Sigmoid colon (tissue), 7 donors: Measurements from ENCODE around the gene COX20. TPM values are rescaled to one million over a fixed set of nuclear protein-coding genes. Genes with fewer than 3 reads are reported as not detected.
A peak's percentile ranks its signal among the peaks of the same experiment; 100 is the strongest.

Source experiments
- DNase-seq: peaks from one replicate; pipeline ENCODE4 v3.0.0-alpha.2; 2019
- H3K27ac ChIP-seq, 4 donors: fragments of 200-600 bp; sonication (generic); one replicate each; pipeline ENCODE4 v1.5.1; 2016 to 2019; ENCODE audit warnings: mild to moderate bottlenecking in 1 of 4
- H3K27me3 ChIP-seq, 3 donors: fragments of 200-600 bp; sonication (generic); one replicate each; pipeline ENCODE4 v1.5.1; 2019; ENCODE audit warnings: mild to moderate bottlenecking in 1 of 3
- H3K36me3 ChIP-seq, 4 donors: fragments of 200-600 bp; sonication (generic); one replicate each; pipeline ENCODE4 v1.5.1; 2016 to 2019
- H3K4me1 ChIP-seq, 4 donors: fragments of 200-600 bp; sonication (generic); one replicate each; pipeline ENCODE4 v1.5.1; 2017 to 2019
- H3K4me3 ChIP-seq, 4 donors: fragments of 200-600 bp; sonication (generic); one replicate each; pipeline ENCODE4 v1.5.1; 2017 to 2019; ENCODE audit warnings: mild to moderate bottlenecking in 2 of 4, moderate library complexity in 1 of 4
- H3K9me3 ChIP-seq, 4 donors: fragments of 200-600 bp in 3 of 4; sonication (generic) in 3 of 4; one replicate each; pipeline versions ENCODE4 v1.5.1 to v1.6.1; 2013 to 2019
- EP300 ChIP-seq, 4 donors: sonication (generic); formaldehyde crosslinking; IDR thresholded peaks; one replicate each; pipeline ENCODE4 v1.6.1; 2017; ENCODE audit warnings: antibody characterized with exemption in 4 of 4
- POLR2A ChIP-seq, 2 donors: fragments of 450-650 bp; IDR thresholded peaks; one replicate each; pipeline ENCODE4 v1.6.1; 2016; ENCODE audit warnings: antibody characterized with exemption in 2 of 2, mild to moderate bottlenecking in 2 of 2, moderate library complexity in 2 of 2
- POLR2AphosphoS5 ChIP-seq, 4 donors: sonication (generic); formaldehyde crosslinking; IDR thresholded peaks; one replicate each; pipeline ENCODE4 v1.6.1; 2017; ENCODE audit warnings: antibody characterized with exemption in 4 of 4
- WGBS, 2 donors: extraction: QIAGEN DNeasy Blood & Tissue Kit; methylation state at CpG; one replicate each; pipeline ENCODE4 v1.1.7; 2013; 5-methylcytosine and 5-hydroxymethylcytosine counted together
- intact Hi-C: fragments of 100-400 bp; cut with DNase I; formaldehyde crosslinking; loops from one replicate; pipeline ENCODE4 v1.15.1; 2023
- polyA plus RNA-seq, 3 donors: library from polyadenylated mRNA; stranded (reverse); fragments of 200-250 nt; gene quantifications; one replicate each; pipeline ENCODE4 v1.2.3, GENCODE V29; 2013
- total RNA-seq, 4 donors: library from RNA; depleted of rRNA; stranded (reverse); fragments of >200 nt; gene quantifications; one replicate each; pipeline ENCODE4 v1.1.0, GENCODE V29; 2016
- TF ChIP-seq, protein P1 (sequence below), 4 experiments: fragments of 450-650 bp in 3 of 4; fragments of 200-600 bp in 1 of 4; IDR thresholded peaks; one replicate each; pipeline ENCODE4 v1.5.1; 2016 to 2019; ENCODE audit warnings: antibody characterized with exemption in 4 of 4, mild to moderate bottlenecking in 3 of 4, moderate library complexity in 2 of 4
- donor health status: healthy with polysubstance abuse.
- donor health status: Bipolar disorder and iron deficiency.
- donor health status: healthy.

The COX20 gene
- total and polyA plus RNA-seq, 7 donors, result 35.2 to 132 (median 62.4) TPM

DNA sequence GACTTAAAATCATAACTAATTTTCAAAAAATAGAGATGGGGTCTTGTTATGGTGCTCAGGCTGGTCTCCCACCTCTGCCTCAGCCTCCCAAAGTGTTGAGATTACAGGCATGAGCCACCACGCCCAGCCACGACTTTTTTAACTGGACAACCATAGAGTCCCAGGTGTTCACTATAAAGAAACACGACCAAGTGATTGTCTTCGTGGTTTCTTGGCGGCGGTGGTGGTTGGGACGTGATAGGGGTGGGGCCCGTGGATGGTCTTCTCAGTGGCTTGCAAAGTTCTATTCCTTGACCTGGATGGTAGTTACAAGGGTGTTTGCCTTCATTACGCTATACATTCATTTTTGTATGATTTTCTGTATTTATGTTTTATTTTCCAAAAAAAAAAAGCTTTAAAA, 34.6 kb upstream of the COX20 start:
- Histone ChIP-seq H3K36me3 (no peaks in the 10 kb centered on the region), H3K27me3 (no peaks in the 10 kb centered on the region), H3K4me1 (no peaks in the 10 kb centered on the region), H3K9me3 (no peaks in the 10 kb centered on the region), H3K27ac (no peak overlapping the region), H3K4me3 (no peak overlapping the region)
- intact Hi-C loops, result loop anchor here (1.0 kb wide), 1 partner anchor 241 kb away; no protein-coding TSS in a partner anchor
- DNase-seq, result no peak
- TF ChIP-seq EP300 (IDR thresholded peaks at IDR 0.05) (no peak), POLR2A (IDR thresholded peaks at IDR 0.05) (no peak), POLR2AphosphoS5 (IDR thresholded peaks at IDR 0.05) (no peak)
- TF ChIP-seq, protein P1, sequence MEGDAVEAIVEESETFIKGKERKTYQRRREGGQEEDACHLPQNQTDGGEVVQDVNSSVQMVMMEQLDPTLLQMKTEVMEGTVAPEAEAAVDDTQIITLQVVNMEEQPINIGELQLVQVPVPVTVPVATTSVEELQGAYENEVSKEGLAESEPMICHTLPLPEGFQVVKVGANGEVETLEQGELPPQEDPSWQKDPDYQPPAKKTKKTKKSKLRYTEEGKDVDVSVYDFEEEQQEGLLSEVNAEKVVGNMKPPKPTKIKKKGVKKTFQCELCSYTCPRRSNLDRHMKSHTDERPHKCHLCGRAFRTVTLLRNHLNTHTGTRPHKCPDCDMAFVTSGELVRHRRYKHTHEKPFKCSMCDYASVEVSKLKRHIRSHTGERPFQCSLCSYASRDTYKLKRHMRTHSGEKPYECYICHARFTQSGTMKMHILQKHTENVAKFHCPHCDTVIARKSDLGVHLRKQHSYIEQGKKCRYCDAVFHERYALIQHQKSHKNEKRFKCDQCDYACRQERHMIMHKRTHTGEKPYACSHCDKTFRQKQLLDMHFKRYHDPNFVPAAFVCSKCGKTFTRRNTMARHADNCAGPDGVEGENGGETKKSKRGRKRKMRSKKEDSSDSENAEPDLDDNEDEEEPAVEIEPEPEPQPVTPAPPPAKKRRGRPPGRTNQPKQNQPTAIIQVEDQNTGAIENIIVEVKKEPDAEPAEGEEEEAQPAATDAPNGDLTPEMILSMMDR (IDR thresholded peaks at IDR 0.05), result no peak
- 86 to 87% methylated on average over 9 of the region's 9 CpGs for WGBS, 2 donors

DNA sequence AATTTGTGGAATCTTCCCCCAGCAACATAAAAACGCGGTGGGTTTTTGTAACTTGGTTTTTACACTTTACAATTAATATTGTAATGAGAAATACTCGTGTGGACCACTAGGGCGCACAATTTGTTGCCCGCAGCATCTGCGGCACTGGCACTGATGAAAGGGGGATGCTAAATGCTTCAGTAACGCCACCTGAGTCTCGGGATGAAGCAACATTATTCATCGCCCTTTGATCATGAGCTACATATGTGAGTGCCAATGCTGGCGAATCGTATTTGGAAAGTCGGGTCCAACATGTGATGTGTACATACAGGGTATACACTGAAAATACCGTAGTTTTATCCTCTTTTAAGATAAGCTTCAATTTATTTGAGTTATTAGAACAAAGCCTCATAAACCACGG, 34.2 kb upstream of the COX20 start:
- Histone ChIP-seq H3K27me3 (no peaks in the 10 kb centered on the region), H3K4me1 (no peaks in the 10 kb centered on the region), H3K27ac (no peak overlapping the region), H3K9me3 (no peaks in the 10 kb centered on the region), H3K4me3 (no peak overlapping the region), H3K36me3 (no peaks in the 10 kb centered on the region)
- intact Hi-C loops, result loop anchor here (1.0 kb wide), 1 partner anchor 241 kb away; no protein-coding TSS in a partner anchor
- DNase-seq, result no peak
- no peak for TF ChIP-seq POLR2AphosphoS5 (IDR thresholded peaks at IDR 0.05)
- TF ChIP-seq, protein P1 (IDR thresholded peaks at IDR 0.05), result peak in 3 of 4 experiments; percentile 23 to 67 (median 43)
- WGBS, 2 donors, result 56 to 76% methylated on average over 14 of the region's 14 CpGs

DNA sequence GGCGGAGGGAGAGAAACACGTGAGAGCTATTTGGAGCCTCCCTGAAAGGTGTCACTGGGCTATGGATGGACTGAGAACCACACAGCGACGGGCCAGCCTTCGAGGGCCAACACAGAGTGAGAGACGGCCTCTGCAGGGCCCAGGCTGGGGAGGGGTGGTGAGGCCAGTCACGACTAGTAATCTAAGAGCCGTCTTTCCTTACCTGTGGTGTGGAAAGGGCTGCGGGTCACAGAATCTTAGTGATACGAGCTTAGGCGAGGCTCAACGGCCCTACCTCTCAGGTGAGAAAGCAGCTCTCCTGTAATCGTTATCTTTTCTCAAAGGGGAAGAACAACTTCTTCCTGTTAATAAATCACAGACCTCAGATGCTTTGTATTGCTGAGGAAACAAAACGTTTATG, 33.4 kb upstream of the COX20 start:
- Histone ChIP-seq H3K9me3 (no peaks in the 10 kb centered on the region), H3K4me3 (no peak overlapping the region), H3K27ac (no peak overlapping the region), H3K4me1 (no peaks in the 10 kb centered on the region), H3K27me3 (no peaks in the 10 kb centered on the region), H3K36me3 (no peaks in the 10 kb centered on the region)
- no peak for TF ChIP-seq EP300 (IDR thresholded peaks at IDR 0.05)
- no peak for TF ChIP-seq POLR2A (IDR thresholded peaks at IDR 0.05)
- TF ChIP-seq POLR2AphosphoS5 (IDR thresholded peaks at IDR 0.05), result no peak
- TF ChIP-seq, protein P1 (IDR thresholded peaks at IDR 0.05), result no peak
- no peak for DNase-seq
- 33 to 51% methylated on average over 14 of the region's 14 CpGs for WGBS, 2 donors
- intact Hi-C loops, result no loop called here

DNA sequence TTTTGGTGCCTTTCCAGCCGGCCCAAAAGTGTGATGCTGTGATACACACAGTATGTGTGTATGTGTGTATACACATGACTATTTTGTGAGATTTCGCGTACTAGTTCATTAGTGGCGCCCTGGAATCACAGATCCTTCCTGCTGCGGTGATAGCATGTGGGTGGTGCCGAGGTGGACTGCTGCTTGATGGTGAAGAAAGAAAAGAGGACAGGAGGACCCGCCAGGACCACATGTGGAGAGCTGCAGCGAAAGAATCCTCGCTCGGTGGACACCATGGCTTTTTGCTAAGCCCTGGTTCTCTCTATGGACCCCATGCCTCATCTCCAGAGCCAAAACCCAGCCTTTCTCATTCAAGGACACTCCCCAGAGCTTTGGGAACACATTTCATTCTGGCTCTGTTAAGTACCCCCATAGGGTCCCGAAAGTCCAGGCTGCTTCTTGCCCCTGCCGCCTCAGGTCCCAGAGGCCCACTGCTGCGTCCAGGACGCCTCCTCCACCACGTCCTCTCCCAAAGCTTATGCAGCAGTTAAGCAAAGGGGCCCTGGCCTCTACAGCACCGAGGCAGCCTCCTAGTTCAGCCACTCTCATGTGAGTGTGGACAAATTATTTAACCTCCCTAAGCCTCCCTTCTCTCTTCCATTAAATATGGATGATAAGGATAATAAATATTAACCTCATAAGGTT, 32.8 kb upstream of the COX20 start:
- Histone ChIP-seq H3K4me3 (no peak overlapping the region), H3K9me3 (no peaks in the 10 kb centered on the region), H3K4me1 (no peaks in the 10 kb centered on the region), H3K27ac (no peak overlapping the region), H3K27me3 (no peaks in the 10 kb centered on the region), H3K36me3 (no peaks in the 10 kb centered on the region)
- intact Hi-C loops, result no loop called here
- WGBS, 2 donors, result 68 to 78% methylated on average over 16 of the region's 16 CpGs
- DNase-seq, result no peak
- no peak for TF ChIP-seq POLR2A (IDR thresholded peaks at IDR 0.05)
- no peak for TF ChIP-seq EP300 (IDR thresholded peaks at IDR 0.05)
- TF ChIP-seq, protein P1 (IDR thresholded peaks at IDR 0.05), result no peak
- no peak for TF ChIP-seq POLR2AphosphoS5 (IDR thresholded peaks at IDR 0.05)

DNA sequence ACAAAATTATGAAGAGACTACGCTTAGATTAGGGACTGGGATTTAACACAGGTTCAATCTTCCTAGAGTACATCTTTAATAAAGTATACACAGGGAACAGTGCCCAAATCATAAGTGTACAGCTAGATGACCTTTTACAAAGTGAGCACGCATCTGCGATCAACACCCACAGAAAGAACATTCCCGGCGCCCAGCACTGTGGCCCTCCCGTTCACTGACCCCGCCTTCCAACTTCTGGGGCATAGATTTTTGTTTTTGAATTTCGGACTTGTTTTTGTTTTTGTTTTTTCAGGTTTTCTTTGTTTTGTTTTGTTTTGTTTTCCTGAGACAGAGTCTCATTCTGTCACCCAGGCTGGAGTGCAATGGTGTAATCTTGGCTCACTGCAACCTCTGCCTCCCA, 30.6 kb upstream of the COX20 start:
- Histone ChIP-seq H3K36me3 (no peaks in the 10 kb centered on the region), H3K9me3 (no peaks in the 10 kb centered on the region), H3K27me3 (no peaks in the 10 kb centered on the region), H3K4me1 (no peaks in the 10 kb centered on the region), H3K4me3 (no peak overlapping the region), H3K27ac (no peak overlapping the region)
- TF ChIP-seq EP300 (IDR thresholded peaks at IDR 0.05), result no peak
- TF ChIP-seq POLR2AphosphoS5 (IDR thresholded peaks at IDR 0.05), result no peak
- TF ChIP-seq, protein P1 (IDR thresholded peaks at IDR 0.05), result no peak
- no peak for TF ChIP-seq POLR2A (IDR thresholded peaks at IDR 0.05)
- intact Hi-C loops, result no loop called here
- no peak for DNase-seq
- 94 to 95% methylated on average over 8 of the region's 8 CpGs for WGBS, 2 donors
